ENCODE data around the gene TUBB. TPM values are rescaled to one million over a fixed set of nuclear protein-coding genes. Genes with fewer than 3 reads are reported as not detected.

The TUBB gene
- total and polyA plus RNA-seq, 2 donors (not counting 3 experiments of a cell fraction or from before 2014, with no cell fraction given), result 1,276 to 1,408 TPM

DNA sequence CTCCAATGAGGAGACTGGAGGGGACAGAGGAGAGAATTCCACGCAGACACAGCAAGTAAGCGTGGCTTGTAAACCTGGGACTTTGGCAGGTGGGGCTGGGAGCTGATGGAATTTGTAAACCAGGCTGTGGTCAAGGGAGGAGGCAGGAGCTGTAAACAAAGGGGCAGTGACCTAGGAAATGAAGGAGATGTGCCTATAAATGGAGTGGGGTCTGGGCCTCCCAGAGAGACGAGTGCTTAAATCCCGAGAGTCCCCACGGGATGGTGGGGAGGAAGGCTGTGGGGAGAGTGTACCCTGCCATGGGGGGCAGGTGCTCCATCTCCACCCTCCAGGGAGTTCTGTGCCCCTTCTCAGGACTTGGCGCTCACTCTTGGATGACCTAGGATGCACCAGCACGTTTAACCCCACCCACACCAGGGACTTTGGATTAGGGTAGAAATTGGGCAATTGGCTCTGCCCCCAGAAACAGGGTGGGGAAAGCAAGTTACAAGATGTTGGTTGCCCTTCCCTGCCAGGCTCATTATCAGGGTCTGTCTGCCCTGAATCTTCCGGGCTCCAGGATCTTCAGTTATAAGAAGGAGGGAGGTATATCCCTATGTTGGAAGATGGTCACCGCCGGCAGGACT is 43.4 kb upstream of the TUBB start:
- dilution Hi-C loops (cut with MboI; ENCODE audit: extremely low pct_ligation_motif_present, low sequenced_read_pairs), result no loop called here
- DNase-seq (ENCODE audit: low read depth, low spot score), result no peak
- Histone ChIP-seq H3K9me3 (replicated peaks; ENCODE audit: control insufficient read depth, insufficient read depth, low read length) (no peaks in the 10 kb centered on the region), H3K4me3 (replicated peaks in 1 of 3; ENCODE audit: insufficient read depth in 1 of 3, low read depth in 1 of 3, low read length in 3 of 3) (no peak overlapping the region), H3K9ac (replicated peaks; ENCODE audit: extremely low read depth, insufficient read depth, low read length) (no peak overlapping the region), H3K27me3 (ENCODE audit: control insufficient read depth in 2 of 2, insufficient read depth in 2 of 2, low read length in 2 of 2) (no peaks in the 10 kb centered on the region), H2AFZ (ENCODE audit: low read depth, low read length) (no peak overlapping the region), H3K36me3 (ENCODE audit: control insufficient read depth in 2 of 2, extremely low read depth in 1 of 2, insufficient read depth in 2 of 2, low read length in 2 of 2) (peaks cover 13 to 19% of the 10 kb centered on the region in 2 experiments), H3K4me2 (ENCODE audit: insufficient read depth, low read length) (no peak overlapping the region), H3K27ac (ENCODE audit: insufficient read depth, low read depth, low read length) (no peak overlapping the region), H3K9me1 (replicated peaks; ENCODE audit: control insufficient read depth, extremely low read depth, insufficient read depth, low read length) (no peaks in the 10 kb centered on the region), H3K4me1 (ENCODE audit: control insufficient read depth, extremely low read depth, insufficient read depth, low read length) (peaks cover 31% of the 10 kb centered on the region), H3K79me2 (ENCODE audit: control insufficient read depth, insufficient read depth, low read length) (peaks cover 46% of the 10 kb centered on the region), H4K20me1 (replicated peaks; ENCODE audit: control insufficient read depth, extremely low read depth, insufficient read depth, low read length) (no peaks in the 10 kb centered on the region)
- intact Hi-C loops (cut with micrococcal nuclease), result no loop called here
- BruUV-seq (replicated peaks), result TSS peak; percentile 43
- FAIRE-seq, result no peak
- ChIA-PET CTCF (interaction anchor here (1.0 to 6.6 kb wide), 4 partner anchors 40 to 54 kb away, joined by 3 to 184 read pairs (median 29); partner anchors contain the start of gene MDC1), POLR2A (no interaction called here)
- TF ChIP-seq POLR2A (IDR thresholded peaks at IDR 0.05; ENCODE audit: low read depth, low read length) (no peak), JUN (IDR thresholded peaks at IDR 0.05; ENCODE audit: borderline replicate concordance, insufficient read depth, insufficient read length, low read depth) (no peak), GATA2 (IDR thresholded peaks at IDR 0.05; ENCODE audit: insufficient read depth, insufficient read length, low read depth, low read length) (no peak), FOS (IDR thresholded peaks at IDR 0.05; ENCODE audit: borderline replicate concordance, insufficient read depth, low read length) (no peak), EZH2 (IDR thresholded peaks at IDR 0.05; ENCODE audit: borderline replicate concordance, low read depth, low read length, severe bottlenecking) (no peak), POLR2AphosphoS5 (IDR thresholded peaks at IDR 0.05; ENCODE audit: insufficient read depth, low read depth, low read length) (no peak), MYC (IDR thresholded peaks at IDR 0.05; ENCODE audit: low read depth, low read length) (no peak)
- TF ChIP-seq, protein P1, sequence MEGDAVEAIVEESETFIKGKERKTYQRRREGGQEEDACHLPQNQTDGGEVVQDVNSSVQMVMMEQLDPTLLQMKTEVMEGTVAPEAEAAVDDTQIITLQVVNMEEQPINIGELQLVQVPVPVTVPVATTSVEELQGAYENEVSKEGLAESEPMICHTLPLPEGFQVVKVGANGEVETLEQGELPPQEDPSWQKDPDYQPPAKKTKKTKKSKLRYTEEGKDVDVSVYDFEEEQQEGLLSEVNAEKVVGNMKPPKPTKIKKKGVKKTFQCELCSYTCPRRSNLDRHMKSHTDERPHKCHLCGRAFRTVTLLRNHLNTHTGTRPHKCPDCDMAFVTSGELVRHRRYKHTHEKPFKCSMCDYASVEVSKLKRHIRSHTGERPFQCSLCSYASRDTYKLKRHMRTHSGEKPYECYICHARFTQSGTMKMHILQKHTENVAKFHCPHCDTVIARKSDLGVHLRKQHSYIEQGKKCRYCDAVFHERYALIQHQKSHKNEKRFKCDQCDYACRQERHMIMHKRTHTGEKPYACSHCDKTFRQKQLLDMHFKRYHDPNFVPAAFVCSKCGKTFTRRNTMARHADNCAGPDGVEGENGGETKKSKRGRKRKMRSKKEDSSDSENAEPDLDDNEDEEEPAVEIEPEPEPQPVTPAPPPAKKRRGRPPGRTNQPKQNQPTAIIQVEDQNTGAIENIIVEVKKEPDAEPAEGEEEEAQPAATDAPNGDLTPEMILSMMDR (IDR thresholded peaks at IDR 0.05; ENCODE audit: extremely low read depth in 1 of 2, insufficient read depth in 1 of 2, low read depth in 1 of 2, low read length in 2 of 2), result no peak
- TF ChIP-seq, protein P2, sequence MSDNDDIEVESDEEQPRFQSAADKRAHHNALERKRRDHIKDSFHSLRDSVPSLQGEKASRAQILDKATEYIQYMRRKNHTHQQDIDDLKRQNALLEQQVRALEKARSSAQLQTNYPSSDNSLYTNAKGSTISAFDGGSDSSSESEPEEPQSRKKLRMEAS (IDR thresholded peaks at IDR 0.05; ENCODE audit: insufficient read depth, insufficient read length), result no peak
